ENCODE measurements around the gene DNAH5.

- TF ChIP-seq POLR2AphosphoS5 (IDR thresholded peaks at IDR 0.05; ENCODE audit: insufficient read depth, low read depth, low read length), result no peak
- TF ChIP-seq POLR2A (IDR thresholded peaks at IDR 0.05; ENCODE audit: low read depth, low read length), result no peak
- TF ChIP-seq CTCF (IDR thresholded peaks at IDR 0.05; ENCODE audit: extremely low read depth in 1 of 2, insufficient read depth in 1 of 2, low read depth in 1 of 2, low read length in 2 of 2), result no peak
- TF ChIP-seq EZH2 (IDR thresholded peaks at IDR 0.05; ENCODE audit: borderline replicate concordance, low read depth, low read length, severe bottlenecking), result no peak
- TF ChIP-seq FOS (IDR thresholded peaks at IDR 0.05; ENCODE audit: borderline replicate concordance, insufficient read depth, low read length), result no peak
- TF ChIP-seq JUN (IDR thresholded peaks at IDR 0.05; ENCODE audit: borderline replicate concordance, insufficient read depth, insufficient read length, low read depth), result no peak
- no peak for TF ChIP-seq MAX (IDR thresholded peaks at IDR 0.05; ENCODE audit: insufficient read depth, insufficient read length)
- no peak for TF ChIP-seq GATA2 (IDR thresholded peaks at IDR 0.05; ENCODE audit: insufficient read depth, insufficient read length, low read depth, low read length)
Observed at GRCh38 chr5:13643734-13644133, 300.8 kb downstream of the DNAH5 start.

Measured in endothelial cell of umbilical vein (primary cell).